Activated B cell treated with CpG ODN at 0.5 μM for 24 hours (primary cell): ENCODE data around the gene DNAJC11. TPM values are rescaled to one million over a fixed set of nuclear protein-coding genes. Genes with fewer than 3 reads are reported as not detected.
A peak's percentile ranks its signal among the peaks of the same experiment; 100 is the strongest.

Source experiments
- ATAC-seq: fragments of 200-7000 bp; cut with Tn5 transposase; one replicate; pipeline ENCODE4 v1.10.0; 2021; ENCODE audit warnings: low read depth, mild to moderate bottlenecking, moderate library complexity
- CTCF ChIA-PET: fragments of 350-600 bp; sonication (Branson Sonifier 250); formaldehyde crosslinking; loops from one replicate; lab custom pipeline; 2021; ENCODE audit warnings: antibody characterized with exemption; lab: Charles Lee
- POLR2A ChIA-PET: fragments of 350-600 bp; sonication (Branson Sonifier 250); formaldehyde crosslinking; loops from one replicate; lab custom pipeline; 2021; ENCODE audit warnings: antibody characterized with exemption; lab: Charles Lee
- DNase-seq: peaks from one replicate; pipeline ENCODE4 v3.0.0; 2022
- H3K27ac Mint-ChIP-seq: one replicate; pipeline ENCODE4 v1.8.0; 2020; ENCODE audit warnings: mixed read lengths
- H3K27me3 Mint-ChIP-seq: one replicate; pipeline ENCODE4 v1.8.0; 2021; ENCODE audit warnings: mixed read lengths
- H3K36me3 Mint-ChIP-seq: one replicate; pipeline ENCODE4 v1.8.0; 2021; ENCODE audit warnings: low read depth, mixed read lengths
- H3K4me1 Mint-ChIP-seq: one replicate; pipeline ENCODE4 v1.8.0; 2021; ENCODE audit warnings: mixed read lengths
- H3K4me3 Mint-ChIP-seq: one replicate; pipeline ENCODE4 v1.8.0; 2020; ENCODE audit warnings: mild to moderate bottlenecking, mixed read lengths
- H3K9me3 Mint-ChIP-seq: one replicate; pipeline ENCODE4 v1.8.0; 2020; ENCODE audit warnings: mixed read lengths
- intact Hi-C: fragments of 100-400 bp; cut with micrococcal nuclease; formaldehyde crosslinking; loops from one replicate; pipeline ENCODE4 v1.15.1; 2024
- total RNA-seq: library from RNA; stranded (reverse); gene quantifications from 2 replicates; pipeline ENCODE4 v1.2.3, GENCODE V29; 2022
- TF ChIP-seq, protein P1 (sequence below): fragments of 200-600 bp; IDR thresholded peaks from one replicate; pipeline ENCODE4 v1.8.0; 2022; ENCODE audit warnings: antibody characterized with exemption, mild to moderate bottlenecking

DNAJC11 gene
- total RNA-seq, 1 donor from 2014 or later = 65.6 TPM

DNA sequence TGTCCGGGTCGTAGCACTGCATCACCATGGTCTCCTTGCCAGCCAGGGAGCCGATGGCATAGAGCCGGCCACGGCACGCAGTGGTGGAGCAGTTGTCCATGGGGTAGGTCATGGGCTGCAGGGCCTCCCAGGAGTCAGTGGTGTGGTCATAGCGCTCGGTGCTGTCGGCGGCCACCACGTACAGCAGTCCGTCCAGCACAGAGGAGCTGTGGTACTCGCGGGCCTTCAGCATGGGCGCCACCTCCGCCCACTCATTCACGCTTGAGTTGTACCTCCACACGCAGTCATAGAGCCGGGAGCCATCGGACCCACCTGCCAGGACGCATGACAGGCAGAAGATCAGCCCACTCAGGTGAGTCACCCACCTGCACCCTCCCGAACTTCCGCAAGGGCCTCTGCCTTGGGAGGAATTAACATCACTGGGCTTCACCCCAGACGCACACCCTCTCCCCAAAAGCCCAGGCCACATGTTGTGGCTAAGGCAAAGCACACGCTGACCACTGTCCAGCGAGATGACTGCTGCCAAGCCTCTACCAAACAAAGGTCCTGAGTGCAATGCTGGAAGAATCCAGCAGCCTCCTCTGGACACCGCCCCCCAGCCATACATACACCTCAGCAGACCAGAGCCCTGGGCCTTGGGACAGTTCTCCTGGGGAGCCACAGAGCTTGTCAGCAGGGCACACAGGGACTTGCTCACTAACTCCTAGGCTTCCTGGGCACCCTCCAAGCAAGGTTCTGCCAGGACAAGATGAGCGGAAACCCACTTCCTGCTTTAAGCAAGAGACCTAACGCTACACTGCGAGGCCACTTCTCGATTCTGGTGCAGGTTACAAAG lies 102.3 kb downstream of the DNAJC11 start:
- H3K27me3 Mint-ChIP-seq = no peaks in the 10 kb centered on the region
- DNase-seq (no peak), ATAC-seq (no peak)
- peaks cover 39% of the 10 kb centered on the region for H3K36me3 Mint-ChIP-seq
- TF ChIP-seq, protein P1, sequence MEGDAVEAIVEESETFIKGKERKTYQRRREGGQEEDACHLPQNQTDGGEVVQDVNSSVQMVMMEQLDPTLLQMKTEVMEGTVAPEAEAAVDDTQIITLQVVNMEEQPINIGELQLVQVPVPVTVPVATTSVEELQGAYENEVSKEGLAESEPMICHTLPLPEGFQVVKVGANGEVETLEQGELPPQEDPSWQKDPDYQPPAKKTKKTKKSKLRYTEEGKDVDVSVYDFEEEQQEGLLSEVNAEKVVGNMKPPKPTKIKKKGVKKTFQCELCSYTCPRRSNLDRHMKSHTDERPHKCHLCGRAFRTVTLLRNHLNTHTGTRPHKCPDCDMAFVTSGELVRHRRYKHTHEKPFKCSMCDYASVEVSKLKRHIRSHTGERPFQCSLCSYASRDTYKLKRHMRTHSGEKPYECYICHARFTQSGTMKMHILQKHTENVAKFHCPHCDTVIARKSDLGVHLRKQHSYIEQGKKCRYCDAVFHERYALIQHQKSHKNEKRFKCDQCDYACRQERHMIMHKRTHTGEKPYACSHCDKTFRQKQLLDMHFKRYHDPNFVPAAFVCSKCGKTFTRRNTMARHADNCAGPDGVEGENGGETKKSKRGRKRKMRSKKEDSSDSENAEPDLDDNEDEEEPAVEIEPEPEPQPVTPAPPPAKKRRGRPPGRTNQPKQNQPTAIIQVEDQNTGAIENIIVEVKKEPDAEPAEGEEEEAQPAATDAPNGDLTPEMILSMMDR = no peak
- POLR2A ChIA-PET = interaction anchor here (5.6 to 8.1 kb wide), 3 partner anchors 13 to 45 kb away, joined by 38 to 94 read pairs (median 64); partner anchors contain the start of genes NOL9, PHF13, TAS1R1 and ZBTB48
- peak overlapping the region; percentile 70 for H3K4me3 Mint-ChIP-seq
- intact Hi-C loops = loop anchor here (2.0 kb wide), 1 partner anchor 13 kb away; the partner anchor contains the start of gene PHF13
- peak overlapping the region; percentile 73 for H3K27ac Mint-ChIP-seq
- no peaks in the 10 kb centered on the region for H3K9me3 Mint-ChIP-seq
- CTCF ChIA-PET = interaction anchor here (1.3 kb wide), 1 partner anchor 18 kb away, joined by 4 read pairs; no protein-coding TSS in a partner anchor
- H3K4me1 Mint-ChIP-seq = peaks cover 42% of the 10 kb centered on the region

GRCh38 chr1:6597777-6598131 lies 103.9 kb downstream of the DNAJC11 start:
- CTCF ChIA-PET = no interaction called here
- TF ChIP-seq, protein P1 = no peak
- Mint-ChIP-seq H3K27me3 (no peaks in the 10 kb centered on the region), H3K4me1 (peaks cover 32% of the 10 kb centered on the region), H3K27ac (no peak overlapping the region), H3K4me3 (no peak overlapping the region), H3K9me3 (no peaks in the 10 kb centered on the region), H3K36me3 (peaks cover 54% of the 10 kb centered on the region)
- ATAC-seq = no peak
- POLR2A ChIA-PET = interaction anchor here (8.1 kb wide), 1 partner anchor 16 kb away, joined by 94 read pairs; the partner anchor contains the start of gene ZBTB48
- no peak for DNase-seq
- intact Hi-C loops = loop anchor here (2.0 kb wide), 1 partner anchor 15 kb away; the partner anchor contains the start of gene PHF13

GRCh38 chr1:6596886-6597776 lies 104.5 kb downstream of the DNAJC11 start:
- DNase-seq = no peak
- H3K27ac Mint-ChIP-seq = no peak overlapping the region
- H3K36me3 Mint-ChIP-seq = peaks cover 55% of the 10 kb centered on the region
- TF ChIP-seq, protein P1 = no peak
- ChIA-PET CTCF (no interaction called here), POLR2A (interaction anchor here (8.1 kb wide), 1 partner anchor 16 kb away, joined by 94 read pairs; the partner anchor contains the start of gene ZBTB48)
- ATAC-seq = no peak
- peaks cover 32% of the 10 kb centered on the region for H3K4me1 Mint-ChIP-seq
- no peak overlapping the region for H3K4me3 Mint-ChIP-seq
- intact Hi-C loops = no loop called here
- no peaks in the 10 kb centered on the region for H3K27me3 Mint-ChIP-seq
- no peaks in the 10 kb centered on the region for H3K9me3 Mint-ChIP-seq

- no peak overlapping the region for H3K4me3 Mint-ChIP-seq
- TF ChIP-seq, protein P1 = no peak
- H3K4me1 Mint-ChIP-seq = peaks cover 30% of the 10 kb centered on the region
- intact Hi-C loops = no loop called here
- ChIA-PET POLR2A (no interaction called here), CTCF (no interaction called here)
- no peak overlapping the region for H3K27ac Mint-ChIP-seq
- H3K9me3 Mint-ChIP-seq = no peaks in the 10 kb centered on the region
- H3K27me3 Mint-ChIP-seq = no peaks in the 10 kb centered on the region
- ATAC-seq (no peak), DNase-seq (no peak)
- H3K36me3 Mint-ChIP-seq = peaks cover 55% of the 10 kb centered on the region
Observed at GRCh38 chr1:6596351-6596750, 105.3 kb downstream of the DNAJC11 start.
